HepG2 (cell line): ENCODE results near the gene NPBWR2. TPM values are rescaled to one million over a fixed set of nuclear protein-coding genes. Genes with fewer than 3 reads are reported as not detected.

Source experiments
- BRCA1 ChIP-seq: sonication (generic); formaldehyde crosslinking; IDR thresholded peaks from 2 replicates; pipeline ENCODE4 v1.4.0; 2020; ENCODE audit warnings: missing genetic modification reagents
- ESRRA ChIP-seq: sonication (generic); formaldehyde crosslinking; IDR thresholded peaks from 2 replicates; pipeline ENCODE4 v1.5.1; 2020; ENCODE audit warnings: mild to moderate bottlenecking, low read depth, missing genetic modification reagents
- FOSL1 ChIP-seq: sonication (generic); formaldehyde crosslinking; IDR thresholded peaks from 2 replicates; pipeline ENCODE4 v1.9.0; 2021; ENCODE audit warnings: missing genetic modification reagents, borderline replicate concordance
- FOXA3 ChIP-seq: IDR thresholded peaks from 2 replicates; pipeline ENCODE4 v1.6.1; 2016; ENCODE audit warnings: missing genetic modification reagents, missing compliant biosample characterization
- HBP1 ChIP-seq: IDR thresholded peaks from 2 replicates; pipeline ENCODE4 v1.6.1; 2016; ENCODE audit warnings: low read depth, control low read depth
- MAF1 ChIP-seq: sonication (generic); formaldehyde crosslinking; IDR thresholded peaks from 2 replicates; pipeline ENCODE4 v1.5.0; 2020; ENCODE audit warnings: missing genetic modification reagents, borderline replicate concordance
- MED13 ChIP-seq: sonication (generic); formaldehyde crosslinking; IDR thresholded peaks from 2 replicates; pipeline ENCODE4 v1.5.0; 2020; ENCODE audit warnings: missing genetic modification reagents
- MIER3 ChIP-seq: IDR thresholded peaks from 2 replicates; pipeline ENCODE4 v1.6.1; 2016; ENCODE audit warnings: missing compliant biosample characterization, borderline replicate concordance
- MZF1 ChIP-seq: sonication (generic); formaldehyde crosslinking; IDR thresholded peaks from 2 replicates; pipeline ENCODE4 v1.8.1; 2023; ENCODE audit warnings: mild to moderate bottlenecking, missing genetic modification reagents, borderline replicate concordance
- NFKBIZ ChIP-seq: IDR thresholded peaks from 2 replicates; pipeline ENCODE4 v1.6.1; 2018; ENCODE audit warnings: missing genetic modification reagents, missing compliant biosample characterization
- NONO ChIP-seq, 2 experiments: fragments of 450-650 bp in 1 of 2; sonication (generic) in 1 of 2; formaldehyde crosslinking in 1 of 2; IDR thresholded peaks in 1 of 2; conservative IDR thresholded peaks in 1 of 2; 2 replicates each; pipeline versions ENCODE4 v1.6.1 to v1.8.0; 2017 to 2022; ENCODE audit warnings: mild to moderate bottlenecking in 1 of 2, missing genetic modification reagents in 1 of 2, moderate library complexity in 1 of 2
- SNAPC4 ChIP-seq: sonication (generic); formaldehyde crosslinking; IDR thresholded peaks from 2 replicates; pipeline ENCODE4 v1.4.0; 2020; ENCODE audit warnings: mild to moderate bottlenecking, missing genetic modification reagents
- TARDBP ChIP-seq: sonication (generic); formaldehyde crosslinking; IDR thresholded peaks from 2 replicates; pipeline ENCODE4 v1.8.0; 2022; ENCODE audit warnings: mild to moderate bottlenecking, missing genetic modification reagents
- ZBTB10 ChIP-seq: sonication (generic); formaldehyde crosslinking; IDR thresholded peaks from 2 replicates; pipeline ENCODE4 v1.4.0; 2020; ENCODE audit warnings: missing genetic modification reagents, borderline replicate concordance
- ZNF136 ChIP-seq: sonication (generic); formaldehyde crosslinking; IDR thresholded peaks from 2 replicates; pipeline ENCODE4 v1.8.1; 2022; ENCODE audit warnings: low read depth, mild to moderate bottlenecking, moderate library complexity, missing genetic modification reagents
- ZNF335 ChIP-seq: sonication (generic); formaldehyde crosslinking; IDR thresholded peaks from 2 replicates; pipeline ENCODE4 v1.4.0; 2020; ENCODE audit warnings: missing genetic modification reagents
- polyA plus RNA-seq, 8 experiments: library from polyadenylated mRNA; depleted of rRNA in 3 of 8; stranded (reverse) in 7 of 8; unstranded in 1 of 8; fragments of >200 nt; fragmentation: Illumina TruSeq in 4 of 8; extraction: Trizol in 4 of 8; gene quantifications; 2 replicates each; pipeline versions ENCODE4 v1.2.1 to v1.2.3, GENCODE V29; 2011 to 2016; ENCODE audit warnings: low read depth in 4 of 8, missing spikeins in 1 of 8, mixed read lengths in 1 of 8; ENCODE audit not compliant: insufficient read depth in 1 of 8
- total RNA-seq, 5 experiments: library from RNA; depleted of rRNA; stranded (reverse); fragments of >200 nt; fragmentation: Illumina TruSeq; extraction: Trizol; gene quantifications; 2 replicates each; pipeline ENCODE4 v1.2.3, GENCODE V29; 2016; ENCODE audit warnings: low read depth in 1 of 5
- TF ChIP-seq, protein P1 (sequence below): sonication (generic); formaldehyde crosslinking; conservative IDR thresholded peaks from 2 replicates; pipeline ENCODE4 v1.4.0; 2020; ENCODE audit warnings: missing genetic modification reagents

Gene NPBWR2
- total and polyA plus RNA-seq, 2 of the 13 experiments (the other 11 are each of a cell fraction or from before 2014, with no cell fraction given), result not detected

GRCh38 chr20:64056889-64057627, 50.3 kb downstream of the NPBWR2 start (continued):
- TF ChIP-seq ZNF335 (CRISPR knock-in tag), result no peak
- TF ChIP-seq TARDBP (CRISPR knock-in tag), result peak; percentile 32; the same call in 1 of the 2 replicates
- TF ChIP-seq SNAPC4 (CRISPR knock-in tag), result peak; percentile 70; the same call in 1 of the 2 replicates
- TF ChIP-seq FOXA3 (CRISPR knock-in tag), result no peak
- 0 out of 2 replicates have a peak, but pooled peaks have one; percentile 6 for TF ChIP-seq MZF1 (CRISPR knock-in tag)
- no peak for TF ChIP-seq BRCA1 (CRISPR knock-in tag)
- TF ChIP-seq FOSL1, result no peak
- no peak for TF ChIP-seq ESRRA (CRISPR knock-in tag)
- no peak for TF ChIP-seq NFKBIZ (CRISPR knock-in tag)
- no peak for TF ChIP-seq MED13 (CRISPR knock-in tag)
- TF ChIP-seq ZBTB10 (CRISPR knock-in tag), result no peak
- TF ChIP-seq MIER3 (CRISPR knock-in tag), result no peak; the same call in 1 of the 2 replicates
- TF ChIP-seq, protein P1, sequence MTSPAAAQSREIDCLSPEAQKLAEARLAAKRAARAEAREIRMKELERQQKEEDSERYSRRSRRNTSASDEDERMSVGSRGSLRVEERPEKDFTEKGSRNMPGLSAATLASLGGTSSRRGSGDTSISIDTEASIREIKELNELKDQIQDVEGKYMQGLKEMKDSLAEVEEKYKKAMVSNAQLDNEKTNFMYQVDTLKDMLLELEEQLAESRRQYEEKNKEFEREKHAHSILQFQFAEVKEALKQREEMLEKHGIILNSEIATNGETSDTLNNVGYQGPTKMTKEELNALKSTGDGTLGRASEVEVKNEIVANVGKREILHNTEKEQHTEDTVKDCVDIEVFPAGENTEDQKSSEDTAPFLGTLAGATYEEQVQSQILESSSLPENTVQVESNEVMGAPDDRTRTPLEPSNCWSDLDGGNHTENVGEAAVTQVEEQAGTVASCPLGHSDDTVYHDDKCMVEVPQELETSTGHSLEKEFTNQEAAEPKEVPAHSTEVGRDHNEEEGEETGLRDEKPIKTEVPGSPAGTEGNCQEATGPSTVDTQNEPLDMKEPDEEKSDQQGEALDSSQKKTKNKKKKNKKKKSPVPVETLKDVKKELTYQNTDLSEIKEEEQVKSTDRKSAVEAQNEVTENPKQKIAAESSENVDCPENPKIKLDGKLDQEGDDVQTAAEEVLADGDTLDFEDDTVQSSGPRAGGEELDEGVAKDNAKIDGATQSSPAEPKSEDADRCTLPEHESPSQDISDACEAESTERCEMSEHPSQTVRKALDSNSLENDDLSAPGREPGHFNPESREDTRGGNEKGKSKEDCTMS (CRISPR knock-in tag), result no peak
- TF ChIP-seq MAF1, result 0 out of 2 replicates have a peak, but pooled peaks have one; percentile 4
- TF ChIP-seq ZNF136 (CRISPR knock-in tag), result peak; percentile 28; the same call in 1 of the 2 replicates
- no peak for TF ChIP-seq NONO (IDR thresholded peaks at IDR 0.05)
- TF ChIP-seq NONO (CRISPR knock-in tag; conservative IDR thresholded peaks at IDR 0.05), result peak; percentile 60
- TF ChIP-seq HBP1 (CRISPR knock-in tag), result peak; percentile 74
